Measurements from ENCODE around the gene TJP2.
A peak's percentile ranks its signal among the peaks of the same experiment; 100 is the strongest.

Gene TJP2

DNA sequence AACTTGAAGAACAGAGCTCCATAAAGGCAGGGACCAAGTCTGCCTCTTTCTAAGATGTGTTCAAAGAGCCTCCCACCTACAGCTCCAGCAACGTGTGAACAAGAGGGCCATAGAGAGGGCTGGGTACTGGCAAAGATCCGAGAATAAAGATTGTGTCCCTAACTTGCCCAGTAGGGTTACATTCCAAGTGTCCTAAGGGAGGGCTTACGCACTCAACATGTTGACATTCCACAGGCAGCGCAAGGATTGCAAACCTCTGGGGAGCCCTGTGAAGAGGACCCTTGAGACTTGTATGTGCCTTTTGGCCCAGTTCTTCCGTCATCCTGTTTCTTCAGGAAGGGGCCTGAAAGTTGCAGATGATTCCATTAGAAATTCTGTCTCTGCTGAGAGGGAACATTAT, 102.7 kb downstream of the TJP2 start:
- TF ChIP-seq GATA1 (IDR thresholded peaks at IDR 0.05; ENCODE audit: low read depth, low read length) (no peak), POLR2A (IDR thresholded peaks at IDR 0.05; ENCODE audit: low read length) (no peak)
- DNase-seq = no peak

DNA sequence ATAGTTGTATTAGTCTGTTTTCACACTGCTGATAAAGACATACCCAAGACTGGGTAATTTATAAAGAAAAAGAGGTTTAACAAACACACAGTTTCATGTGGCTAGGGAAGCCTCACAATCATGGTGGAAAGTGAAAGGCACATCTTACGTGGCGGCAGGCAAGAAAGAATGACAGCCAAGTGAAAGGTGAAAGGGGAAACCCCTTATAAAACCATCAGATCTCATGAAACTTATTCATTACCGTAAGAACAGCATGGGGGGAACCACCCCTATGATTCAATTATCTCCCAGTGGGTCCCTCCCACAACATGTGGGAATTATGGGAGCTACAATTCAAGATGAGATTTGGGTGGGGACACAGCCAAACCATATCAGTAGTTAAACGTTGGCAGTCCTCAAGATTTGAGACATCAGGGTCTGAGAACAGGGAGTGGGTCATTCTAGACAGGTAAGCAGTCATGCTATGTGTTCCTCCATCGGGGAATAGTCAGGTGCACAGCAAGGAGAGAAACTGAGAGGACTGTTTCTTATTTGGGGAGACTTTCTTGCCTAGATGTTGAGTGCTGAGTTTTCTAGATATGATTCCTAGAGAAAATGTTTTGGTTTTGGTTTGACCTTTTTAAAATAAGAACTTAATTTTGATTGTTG, 105.1 kb downstream of the TJP2 start:
- no peak for TF ChIP-seq GATA1 (IDR thresholded peaks at IDR 0.05; ENCODE audit: low read depth, low read length)
- no peak for TF ChIP-seq POLR2A (IDR thresholded peaks at IDR 0.05; ENCODE audit: low read length)

DNA sequence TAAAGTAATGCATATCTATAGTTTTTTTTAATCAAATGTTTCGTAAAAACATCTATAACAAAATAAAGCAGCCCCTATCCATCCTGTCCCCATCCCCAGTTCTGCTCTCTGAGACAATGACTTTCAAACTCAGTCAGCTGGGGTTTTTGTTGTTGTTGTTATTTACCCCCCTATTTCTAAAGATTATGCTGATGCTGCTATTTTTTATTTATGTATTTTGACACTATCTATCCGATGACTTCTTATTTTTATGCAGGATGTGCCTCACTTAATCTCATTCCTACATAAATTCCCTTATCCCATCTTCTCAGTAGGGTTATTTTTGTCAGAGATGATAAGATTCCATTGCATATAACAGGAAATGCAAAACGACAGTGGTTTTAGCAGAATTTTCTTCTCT, 105.7 kb downstream of the TJP2 start:
- TF ChIP-seq POLR2A (IDR thresholded peaks at IDR 0.05; ENCODE audit: low read length) = no peak
- TF ChIP-seq GATA1 (IDR thresholded peaks at IDR 0.05; ENCODE audit: low read depth, low read length) = no peak
- DNase-seq = no peak

More for the DNA sequence above, 105.1 kb downstream of the TJP2 start:
- DNase-seq = no peak

DNA sequence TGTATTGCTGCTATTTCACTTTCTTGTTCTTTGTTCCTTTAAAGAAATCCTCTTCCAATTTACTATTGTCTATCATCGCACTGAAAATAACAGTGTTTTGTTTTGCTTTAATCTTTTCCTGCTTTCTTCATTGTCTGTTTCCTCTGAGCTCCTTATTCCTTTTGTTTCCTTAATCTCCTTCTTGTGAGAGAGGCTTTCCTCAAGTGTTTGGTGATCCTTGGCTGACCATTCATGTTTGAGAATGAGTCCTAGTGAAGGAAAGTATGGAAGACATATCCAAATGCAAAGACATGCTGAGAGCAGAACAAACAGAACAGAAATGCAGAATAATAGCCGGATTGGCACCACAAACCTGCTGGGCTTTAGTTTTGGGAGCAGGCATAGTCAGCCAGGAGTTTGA, 108.9 kb downstream of the TJP2 start:
- TF ChIP-seq POLR2A (IDR thresholded peaks at IDR 0.05; ENCODE audit: low read length) (no peak), GATA1 (IDR thresholded peaks at IDR 0.05; ENCODE audit: low read depth, low read length) (no peak)
- DNase-seq = no peak

DNA sequence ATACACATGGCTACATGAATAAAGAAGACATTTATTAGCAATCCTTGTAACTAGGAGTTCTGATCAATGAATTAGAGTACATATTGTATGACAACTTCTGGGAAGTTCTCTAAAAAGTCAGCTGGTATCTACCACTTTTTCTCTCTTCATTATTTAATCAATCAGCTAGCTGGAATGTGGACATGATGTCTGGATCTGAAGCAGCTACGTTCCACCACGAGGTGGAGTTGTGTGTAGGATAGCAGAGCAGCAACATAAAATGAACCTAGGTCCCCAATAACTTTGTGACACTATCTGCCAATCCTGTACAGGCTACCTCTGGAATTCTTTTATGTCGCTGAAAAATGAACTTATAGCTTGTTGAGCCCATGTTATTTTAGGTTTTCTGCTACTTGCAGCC, 118.0 kb downstream of the TJP2 start:
- DNase-seq = no peak
- TF ChIP-seq GATA1 (IDR thresholded peaks at IDR 0.05; ENCODE audit: low read depth, low read length) (no peak), POLR2A (IDR thresholded peaks at IDR 0.05; ENCODE audit: low read length) (no peak)

DNA sequence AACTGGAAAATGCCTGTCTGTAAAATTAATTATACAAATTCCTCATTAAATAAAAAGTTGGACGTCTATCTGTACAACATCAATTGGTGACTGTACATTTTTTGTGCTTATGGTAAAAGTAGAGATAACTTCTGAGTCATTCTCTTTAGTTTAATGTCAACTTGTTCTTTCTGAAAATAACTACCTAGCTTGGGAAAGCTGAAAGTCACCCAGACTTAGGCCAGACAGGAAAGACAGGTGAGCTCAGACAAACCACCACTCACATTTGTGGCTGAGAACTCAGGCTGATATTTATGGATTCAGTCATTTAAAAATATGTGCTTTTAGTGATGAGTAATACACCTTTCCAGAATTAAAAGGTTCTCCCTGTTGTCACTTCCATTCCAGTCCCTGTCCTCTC, 119.1 kb downstream of the TJP2 start:
- no peak for DNase-seq
- no peak for TF ChIP-seq GATA1 (IDR thresholded peaks at IDR 0.05; ENCODE audit: low read depth, low read length)

DNA sequence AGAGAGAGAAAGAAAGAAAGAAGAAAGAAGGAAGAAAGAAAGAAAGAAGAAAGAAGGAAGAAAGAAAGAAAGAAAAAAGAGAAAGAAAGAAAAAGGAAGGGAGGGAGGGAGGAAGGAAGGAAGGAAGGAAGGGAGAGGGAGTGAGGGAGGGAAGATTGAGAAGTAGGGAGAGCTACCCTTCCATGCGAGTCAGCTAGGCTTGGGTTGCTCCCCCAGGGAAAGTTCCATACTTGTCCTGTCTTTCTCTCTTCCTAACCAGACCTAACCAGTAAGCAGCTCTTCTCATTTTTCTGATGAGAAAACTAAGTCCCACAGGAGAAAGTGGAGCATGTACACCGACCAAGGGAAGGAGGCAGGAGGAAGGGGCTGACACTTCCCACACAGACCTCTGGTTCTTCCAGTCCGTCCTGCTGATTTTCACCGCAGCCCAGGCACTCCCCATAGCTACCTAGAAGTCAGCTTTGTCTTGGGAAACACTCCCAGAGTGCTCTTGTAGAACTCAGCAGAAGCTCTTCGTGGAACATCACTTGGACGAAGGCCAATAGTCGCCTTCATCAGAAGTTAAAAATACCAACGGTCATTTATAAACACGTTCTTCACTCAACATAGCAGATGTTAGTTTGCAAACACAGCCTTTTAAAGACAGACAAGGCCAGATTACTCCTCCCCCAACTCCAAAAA, 121.9 kb downstream of the TJP2 start:
- TF ChIP-seq POLR2A (IDR thresholded peaks at IDR 0.05; ENCODE audit: low read length) (no peak), GATA1 (IDR thresholded peaks at IDR 0.05; ENCODE audit: low read depth, low read length) (no peak)
- DNase-seq = no peak

DNA sequence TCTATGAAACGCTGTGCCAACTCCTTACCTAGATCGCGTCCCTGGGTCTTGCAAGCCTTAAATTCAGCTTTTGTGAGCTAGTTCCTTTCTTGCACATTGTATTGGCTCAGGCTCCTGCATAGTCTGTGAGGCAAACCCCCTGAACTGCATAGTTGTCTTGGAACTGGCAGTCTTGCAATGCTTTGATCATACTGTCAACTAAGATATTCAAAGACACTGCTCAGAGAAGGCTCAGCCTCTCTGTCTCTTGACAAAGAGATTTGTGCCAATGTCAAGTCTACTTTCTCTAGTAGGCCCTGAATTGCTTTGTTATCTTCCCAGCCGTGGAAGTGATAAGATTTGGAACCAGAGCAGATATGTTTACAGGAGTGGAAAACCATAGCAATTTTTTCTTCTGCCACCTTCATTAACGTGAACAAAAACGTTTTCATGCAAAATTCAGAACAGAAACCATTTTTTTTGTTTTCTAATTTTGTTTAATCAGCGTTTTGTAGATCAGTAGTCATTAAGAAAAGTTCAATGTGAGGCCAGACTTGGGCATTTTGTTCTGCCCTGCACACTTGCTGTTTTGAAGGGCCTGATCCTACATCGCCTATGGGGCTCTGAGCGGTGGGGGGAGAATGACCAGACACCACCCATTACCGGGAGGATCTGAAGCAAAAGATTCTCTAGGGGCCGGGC, 123.4 kb downstream of the TJP2 start:
- TF ChIP-seq POLR2A (IDR thresholded peaks at IDR 0.05; ENCODE audit: low read length) = no peak
- no peak for TF ChIP-seq GATA1 (IDR thresholded peaks at IDR 0.05; ENCODE audit: low read depth, low read length)
- DNase-seq = no peak

DNA sequence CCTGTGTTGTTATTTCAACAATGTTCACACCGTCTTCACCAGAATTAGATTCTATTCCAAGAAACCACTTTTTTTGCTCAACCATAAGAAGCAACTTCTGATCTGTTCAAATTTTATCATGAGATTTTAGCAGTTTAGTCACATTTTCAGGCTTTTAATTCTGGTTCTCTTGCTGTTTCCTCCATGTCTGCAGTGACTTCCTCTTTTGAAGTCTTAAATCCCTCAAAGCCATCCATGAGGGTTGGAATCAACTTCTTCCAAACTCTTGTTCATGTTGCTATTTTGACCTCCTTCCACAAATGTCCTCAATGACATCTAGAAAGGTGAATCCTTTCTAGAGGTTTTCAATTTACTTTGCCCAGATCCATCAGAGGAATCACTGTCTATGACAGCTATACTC, 125.2 kb downstream of the TJP2 start:
- TF ChIP-seq GATA1 (IDR thresholded peaks at IDR 0.05; ENCODE audit: low read depth, low read length) = no peak
- TF ChIP-seq POLR2A (IDR thresholded peaks at IDR 0.05; ENCODE audit: low read length) = no peak
- DNase-seq = no peak

DNA sequence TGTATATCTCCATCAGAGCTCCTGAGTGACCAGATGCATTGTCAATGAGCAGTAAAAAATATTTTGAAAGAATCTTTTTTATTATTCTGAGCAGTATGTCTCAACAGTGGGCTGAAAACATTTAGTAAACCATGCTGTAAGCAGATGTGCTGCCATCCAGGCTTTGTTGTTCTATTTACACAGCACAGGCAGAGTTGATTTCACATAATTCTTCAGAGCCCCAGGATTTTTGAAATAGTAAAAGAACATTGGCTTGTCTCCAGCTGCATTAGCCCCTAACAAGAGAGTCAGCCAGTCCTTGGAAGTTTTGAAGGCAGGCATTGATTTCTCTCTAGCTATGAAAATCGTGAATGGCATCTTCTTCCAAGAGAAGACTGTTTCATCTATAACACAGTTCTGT, 125.7 kb downstream of the TJP2 start:
- DNase-seq = no peak
- no peak for TF ChIP-seq GATA1 (IDR thresholded peaks at IDR 0.05; ENCODE audit: low read depth, low read length)
- TF ChIP-seq POLR2A (IDR thresholded peaks at IDR 0.05; ENCODE audit: low read length) = no peak

DNA sequence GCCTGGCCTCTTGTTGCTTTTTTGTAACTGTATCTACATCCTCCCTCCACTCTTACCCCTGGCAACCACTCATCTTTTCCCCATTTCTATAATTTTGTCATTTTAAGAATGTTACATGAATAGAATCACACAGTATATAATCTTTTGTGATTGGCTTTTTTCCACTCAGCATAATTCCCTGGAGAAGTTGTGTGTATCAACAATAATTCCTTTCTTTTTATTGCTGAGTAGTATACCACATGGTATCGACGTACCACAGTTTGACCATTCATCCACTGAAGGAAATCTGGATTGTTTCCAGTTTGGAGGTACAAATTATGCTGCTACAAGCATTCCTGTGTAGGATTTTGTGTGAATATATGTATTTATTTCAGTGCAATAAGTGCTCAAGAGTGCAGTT, 129.3 kb downstream of the TJP2 start:
- no peak for DNase-seq
- no peak for TF ChIP-seq GATA1 (IDR thresholded peaks at IDR 0.05; ENCODE audit: low read depth, low read length)
- no peak for TF ChIP-seq POLR2A (IDR thresholded peaks at IDR 0.05; ENCODE audit: low read length)

DNA sequence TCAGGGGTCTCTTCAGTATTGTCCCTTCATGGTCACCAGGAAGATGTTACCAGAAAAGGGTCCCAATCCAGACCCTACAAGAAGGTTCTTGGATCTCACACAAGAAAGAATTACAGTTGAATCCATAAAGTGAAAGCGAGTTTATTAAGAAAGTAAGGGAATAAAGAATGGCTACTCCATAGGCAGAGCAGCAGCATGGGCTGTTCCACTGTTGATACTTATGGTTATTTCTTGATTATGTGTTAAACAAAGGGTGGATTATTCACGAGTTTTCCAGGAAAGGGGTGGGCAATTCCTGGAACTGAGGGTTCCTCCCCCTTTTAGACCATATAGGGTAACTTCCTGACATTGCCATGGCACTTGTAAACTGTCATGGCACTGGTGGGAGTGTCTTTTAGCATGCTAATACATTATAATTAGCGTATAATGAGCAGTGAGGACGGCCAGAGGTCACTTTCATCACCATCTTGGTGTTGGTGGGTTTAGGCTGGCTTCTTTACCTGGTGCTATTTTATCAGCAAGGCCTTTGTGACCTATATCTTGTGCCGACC, 132.9 kb downstream of the TJP2 start:
- DNase-seq = peak in 1 of 2 experiments; percentile 17

DNA sequence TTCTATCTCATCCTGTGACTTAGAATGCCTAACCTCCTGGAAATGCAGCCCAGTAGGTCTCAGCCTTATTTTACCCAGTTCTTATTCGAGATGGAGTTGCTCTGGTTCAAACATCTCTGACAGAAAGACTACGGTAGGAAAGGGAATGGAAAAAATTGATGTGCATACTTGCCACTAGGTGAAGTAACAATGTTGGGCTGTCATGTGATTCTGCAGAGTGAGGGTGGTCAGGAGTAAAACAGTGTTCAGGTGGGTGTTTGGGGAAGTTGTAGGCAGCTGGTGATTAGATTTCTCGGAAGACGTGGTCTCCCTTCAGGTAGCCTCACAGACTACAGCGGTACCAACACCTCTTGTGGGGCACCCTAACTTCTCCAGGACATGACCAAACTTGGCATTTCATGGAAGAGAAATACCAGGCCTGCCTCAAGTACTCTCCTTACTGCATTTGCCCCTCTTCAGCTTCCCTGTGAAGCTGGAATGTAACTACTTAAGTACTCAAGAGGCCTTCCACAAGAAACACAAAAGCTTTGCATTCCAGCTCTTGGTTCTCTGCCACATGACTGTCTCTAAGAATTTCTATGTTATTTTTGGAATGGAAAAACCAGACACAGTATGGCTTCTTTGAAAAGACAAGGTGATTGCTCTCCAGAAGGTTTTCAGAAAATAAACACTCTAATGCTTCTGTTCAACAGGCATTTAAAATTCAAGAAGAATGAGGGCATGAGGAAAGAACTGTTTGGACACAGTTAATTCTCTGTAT, 133.5 kb downstream of the TJP2 start:
- TF ChIP-seq GATA1 (IDR thresholded peaks at IDR 0.05; ENCODE audit: low read depth, low read length) = no peak
- TF ChIP-seq POLR2A (IDR thresholded peaks at IDR 0.05; ENCODE audit: low read length) = no peak
- DNase-seq = no peak
